H9 (cell line): ENCODE measurements around the gene IL1RAP. TPM values are rescaled to one million over a fixed set of nuclear protein-coding genes. Genes with fewer than 3 reads are reported as not detected.

Experiments used
- DNase-seq: peaks from one replicate; pipeline ENCODE4 v3.0.0-alpha.2; 2017
- H2AFZ ChIP-seq: one replicate; pipeline ENCODE4 v1.6.1; 2013; ENCODE audit warnings: mild to moderate bottlenecking, low read length, control low read depth, moderate library complexity
- H2AK5ac ChIP-seq: 2 replicates; pipeline ENCODE4 v1.6.1; 2013; ENCODE audit warnings: low read length, control low read depth, mixed read lengths; ENCODE audit not compliant: insufficient read length
- H2BK120ac ChIP-seq: one replicate; pipeline ENCODE4 v1.6.1; 2013; ENCODE audit warnings: low read depth, mild to moderate bottlenecking, low read length, control low read depth, inconsistent platforms; ENCODE audit not compliant: poor library complexity, severe bottlenecking
- H2BK12ac ChIP-seq: 2 replicates; pipeline ENCODE4 v1.6.1; 2013; ENCODE audit warnings: low read length, control low read depth, mixed read lengths, low read depth; ENCODE audit not compliant: insufficient read length
- H2BK15ac ChIP-seq: 2 replicates; pipeline ENCODE4 v1.6.1; 2013; ENCODE audit warnings: low read depth, low read length, control low read depth
- H2BK20ac ChIP-seq: one replicate; pipeline ENCODE4 v1.6.1; 2013; ENCODE audit warnings: low read depth, mild to moderate bottlenecking, low read length, control low read depth, inconsistent platforms; ENCODE audit not compliant: poor library complexity, severe bottlenecking
- H2BK5ac ChIP-seq: 2 replicates; pipeline ENCODE4 v1.6.1; 2013; ENCODE audit warnings: low read length, control low read depth, mixed read lengths; ENCODE audit not compliant: insufficient read length
- H3K14ac ChIP-seq: 2 replicates; pipeline ENCODE4 v1.6.1; 2013; ENCODE audit warnings: low read length, control low read depth; ENCODE audit not compliant: insufficient read depth
- H3K18ac ChIP-seq: 2 replicates; pipeline ENCODE4 v1.6.1; 2013; ENCODE audit warnings: low read depth, mild to moderate bottlenecking, mixed read lengths, low read length, control low read depth; ENCODE audit not compliant: insufficient read length
- H3K23ac ChIP-seq: 2 replicates; pipeline ENCODE4 v1.6.1; 2013; ENCODE audit warnings: low read length, control low read depth, mixed read lengths, low read depth; ENCODE audit not compliant: insufficient read length
- H3K23me2 ChIP-seq: 2 replicates; pipeline ENCODE4 v1.6.1; 2013; ENCODE audit warnings: low read depth, mild to moderate bottlenecking, mixed read lengths, low read length, control low read depth; ENCODE audit not compliant: insufficient read length, poor library complexity, severe bottlenecking
- H3K27ac ChIP-seq: 2 replicates; pipeline ENCODE4 v1.5.1; 2013; ENCODE audit warnings: low read length, control low read depth, mixed read lengths, low read depth; ENCODE audit not compliant: insufficient read length
- H3K27me3 ChIP-seq: 2 replicates; pipeline ENCODE4 v1.6.1; 2013; ENCODE audit warnings: low read length, control low read depth, inconsistent platforms; ENCODE audit not compliant: insufficient read depth
- H3K4ac ChIP-seq: 2 replicates; pipeline ENCODE4 v1.6.1; 2013; ENCODE audit warnings: low read depth, mild to moderate bottlenecking, control low read depth, inconsistent platforms, low read length, moderate library complexity
- H3K4me1 ChIP-seq: 2 replicates; pipeline ENCODE4 v1.6.1; 2013; ENCODE audit warnings: low read length, control low read depth, inconsistent platforms; ENCODE audit not compliant: insufficient read depth
- H3K4me2 ChIP-seq: 2 replicates; pipeline ENCODE4 v1.6.1; 2013; ENCODE audit warnings: low read length, control low read depth, mixed read lengths; ENCODE audit not compliant: insufficient read length, insufficient read depth
- H3K56ac ChIP-seq: 2 replicates; pipeline ENCODE4 v1.6.1; 2013; ENCODE audit warnings: low read depth, mild to moderate bottlenecking, mixed read lengths, low read length, control low read depth; ENCODE audit not compliant: insufficient read length
- H3K79me1 ChIP-seq: 2 replicates; pipeline ENCODE4 v1.6.1; 2013; ENCODE audit warnings: low read depth, mild to moderate bottlenecking, moderate library complexity, low read length, control low read depth, inconsistent platforms; ENCODE audit not compliant: insufficient read depth, poor library complexity, severe bottlenecking
- H3K79me2 ChIP-seq: 2 replicates; pipeline ENCODE4 v1.6.1; 2013; ENCODE audit warnings: low read length, control low read depth, inconsistent platforms; ENCODE audit not compliant: insufficient read depth
- H3K9ac ChIP-seq: 2 replicates; pipeline ENCODE4 v1.6.1; 2013; ENCODE audit warnings: low read length, control low read depth, mixed read lengths; ENCODE audit not compliant: insufficient read length; ENCODE audit errors: extremely low read depth
- H3K9me3 ChIP-seq: one replicate; pipeline ENCODE4 v1.6.1; 2013; ENCODE audit warnings: low read depth, low read length, inconsistent platforms; ENCODE audit not compliant: control insufficient read depth
- H3T11ph ChIP-seq: one replicate; pipeline ENCODE4 v1.6.1; 2013; ENCODE audit warnings: mild to moderate bottlenecking, low read length, control low read depth, inconsistent platforms
- H4K20me1 ChIP-seq: one replicate; pipeline ENCODE4 v1.6.1; 2013; ENCODE audit not compliant: control insufficient read depth, insufficient read length, insufficient read depth
- H4K5ac ChIP-seq: 2 replicates; pipeline ENCODE4 v1.6.1; 2013; ENCODE audit warnings: low read depth, mild to moderate bottlenecking, mixed read lengths, low read length, control low read depth; ENCODE audit not compliant: insufficient read length
- H4K8ac ChIP-seq: replicated peaks from 2 replicates; pipeline ENCODE4 v1.6.1; 2013; ENCODE audit warnings: low read length, control low read depth, mixed read lengths, low read depth; ENCODE audit not compliant: insufficient read length
- H4K91ac ChIP-seq: 2 replicates; pipeline ENCODE4 v1.6.1; 2013; ENCODE audit warnings: low read depth, mild to moderate bottlenecking, moderate library complexity, mixed read lengths, low read length, control low read depth; ENCODE audit not compliant: insufficient read length
- H3K27ac Mint-ChIP-seq, 3 experiments: 2 replicates in 2 of 3; 3 replicates in 1 of 3; pipeline ENCODE4 v1.8.0; 2020 to 2021; ENCODE audit warnings: mixed read lengths in 3 of 3, mild to moderate bottlenecking in 1 of 3, moderate library complexity in 1 of 3
- H3K27me3 Mint-ChIP-seq: 2 replicates; pipeline ENCODE4 v1.8.0; 2021; ENCODE audit warnings: low read depth, mild to moderate bottlenecking, moderate library complexity, mixed read lengths
- H3K36me3 Mint-ChIP-seq, 3 experiments: 2 replicates in 2 of 3; 3 replicates in 1 of 3; pipeline ENCODE4 v1.8.0; 2020 to 2021; ENCODE audit warnings: low read depth in 3 of 3, mixed read lengths in 3 of 3; ENCODE audit not compliant: insufficient read depth in 1 of 3
- H3K4me1 Mint-ChIP-seq, 2 experiments: 2 replicates each; pipeline ENCODE4 v1.8.0; 2020; ENCODE audit warnings: mixed read lengths in 2 of 2
- H3K4me3 Mint-ChIP-seq, 2 experiments: 2 replicates in 1 of 2; 3 replicates in 1 of 2; pipeline ENCODE4 v1.8.0; 2020 to 2021; ENCODE audit warnings: mild to moderate bottlenecking in 2 of 2, mixed read lengths in 2 of 2, moderate library complexity in 1 of 2
- H3K9me3 Mint-ChIP-seq, 2 experiments: 2 replicates in 1 of 2; 3 replicates in 1 of 2; pipeline ENCODE4 v1.8.0; 2020; ENCODE audit warnings: mild to moderate bottlenecking in 2 of 2, mixed read lengths in 2 of 2, moderate library complexity in 1 of 2
- CTCF ChIP-seq: fragments of 200-600 bp; sonication (generic); conservative IDR thresholded peaks from 3 replicates; pipeline ENCODE4 v1.8.0; 2021; ENCODE audit warnings: antibody characterized with exemption, mild to moderate bottlenecking
- WGBS: extraction: QIAGEN DNeasy Blood & Tissue Kit; methylation state at CpG from one replicate; pipeline ENCODE4 v1.1.7; 2013; ENCODE audit warnings: missing lambda C conversion rate, low lambda C conversion rate, mixed read lengths; ENCODE audit not compliant: insufficient read length; ENCODE audit errors: extremely low coverage; 5-methylcytosine and 5-hydroxymethylcytosine counted together
- total RNA-seq: library from RNA; stranded (reverse); gene quantifications from 2 replicates; pipeline ENCODE4 v1.2.1, GENCODE V29; 2021

IL1RAP gene
- total RNA-seq, 1 experiment from 2014 or later = 4.6 TPM

- H2AK5ac ChIP-seq = no peak overlapping the region
- no peaks in the 10 kb centered on the region for H3K9me3 ChIP-seq
- H3K79me1 ChIP-seq = no peaks in the 10 kb centered on the region
- H4K5ac ChIP-seq = no peak overlapping the region
- TF ChIP-seq CTCF = no peak
- H3K4me2 ChIP-seq = no peak overlapping the region
- H3K4me1 ChIP-seq = no peaks in the 10 kb centered on the region; the same call in 1 of the 2 replicates
- no peak for DNase-seq
- peaks cover 1% of the 10 kb centered on the region; the same call in 1 of the 2 replicates for H3K27me3 ChIP-seq
- no peak overlapping the region for H2BK15ac ChIP-seq
- no peak overlapping the region for H2BK20ac ChIP-seq
- H3K27ac Mint-ChIP-seq = no peak overlapping the region
- no peak overlapping the region for H4K91ac ChIP-seq
- no peak overlapping the region for H3K4me3 Mint-ChIP-seq
- H3K36me3 Mint-ChIP-seq = peaks cover 0 to 9% (median 0%) of the 10 kb centered on the region in 3 experiments; a peak in 2 of 7 replicates
- no peak overlapping the region for H3K14ac ChIP-seq
- H2AFZ ChIP-seq = no peak overlapping the region
- no peak overlapping the region for H3K4ac ChIP-seq
- H3K4me1 Mint-ChIP-seq = peaks cover 14 to 15% of the 10 kb centered on the region in 2 experiments
- H4K8ac ChIP-seq = no peak overlapping the region
- H3T11ph ChIP-seq = no peak overlapping the region
- no peaks in the 10 kb centered on the region; a peak in 1 of 5 replicates for H3K9me3 Mint-ChIP-seq
- no peaks in the 10 kb centered on the region for H4K20me1 ChIP-seq
- no peaks in the 10 kb centered on the region for H3K79me2 ChIP-seq
- no peak overlapping the region for H3K56ac ChIP-seq
- no peak overlapping the region for H3K27ac ChIP-seq
- H3K27me3 Mint-ChIP-seq = peaks cover 25% of the 10 kb centered on the region
- no peak overlapping the region for H3K9ac ChIP-seq
- no peaks in the 10 kb centered on the region for H3K23me2 ChIP-seq
- no CpG with 5 or more reads among the region's 1 CpG for WGBS
- H3K23ac ChIP-seq = no peak overlapping the region
- H2BK12ac ChIP-seq = no peak overlapping the region
- H2BK5ac ChIP-seq = no peak overlapping the region
- H3K18ac ChIP-seq = no peak overlapping the region
- H2BK120ac ChIP-seq = no peak overlapping the region
Observed at GRCh38 chr3:190519886-190520285, 6.0 kb downstream of the IL1RAP start.
